Eye (tissue), 1 donor: Measurements from ENCODE around the gene ZNF83.
"Not testable (repeated sequence)": the region's sequence is repeated elsewhere in the genome, so short reads cannot be mapped to it uniquely, and the experiment has no call there.

Source experiments
- DNase-seq: peaks from one replicate; pipeline ENCODE4 v3.0.0-alpha.2; 2015

The ZNF83 gene

GRCh38 chr19:52638601-52639000, 446 bp upstream of the ZNF83 start:
- DNase-seq: no peak

GRCh38 chr19:52635786-52636570, 2.2 kb downstream of the ZNF83 start:
- DNase-seq: no peak

- not testable (repeated sequence) for DNase-seq
Measured at GRCh38 chr19:52627441-52627840, 10.7 kb downstream of the ZNF83 start.

GRCh38 chr19:52626915-52627314, 11.2 kb downstream of the ZNF83 start:
- no peak for DNase-seq

GRCh38 chr19:52622261-52622660, 15.9 kb downstream of the ZNF83 start:
- DNase-seq: no peak

GRCh38 chr19:52621376-52621775, 16.8 kb downstream of the ZNF83 start:
- DNase-seq: no peak

GRCh38 chr19:52613299-52613906, 24.8 kb downstream of the ZNF83 start:
- no peak for DNase-seq

- no peak for DNase-seq
Measured at GRCh38 chr19:52603558-52604207, 34.5 kb downstream of the ZNF83 start.

GRCh38 chr19:52602941-52603340, 35.2 kb downstream of the ZNF83 start:
- DNase-seq: no peak

GRCh38 chr19:52601974-52602366, 36.2 kb downstream of the ZNF83 start:
- DNase-seq: peak; percentile 43

- peak; percentile 94 for DNase-seq
Measured at GRCh38 chr19:52601025-52601973, 36.9 kb downstream of the ZNF83 start.

- no peak for DNase-seq
Measured at GRCh38 chr19:52600639-52601024, 37.5 kb downstream of the ZNF83 start.

- no peak for DNase-seq
Measured at GRCh38 chr19:52599241-52599640, 38.9 kb downstream of the ZNF83 start.

- not testable (repeated sequence) for DNase-seq
Measured at GRCh38 chr19:52593441-52593840, 44.7 kb downstream of the ZNF83 start.

GRCh38 chr19:52592301-52592700, 45.9 kb downstream of the ZNF83 start:
- DNase-seq: no peak

- no peak for DNase-seq
Measured at GRCh38 chr19:52590728-52591127, 47.4 kb downstream of the ZNF83 start.

GRCh38 chr19:52585604-52586003, 52.6 kb downstream of the ZNF83 start:
- DNase-seq: no peak

- peak; percentile 68 for DNase-seq
Measured at GRCh38 chr19:52584736-52585440, 53.3 kb downstream of the ZNF83 start.

GRCh38 chr19:52570000-52570861, 67.9 kb downstream of the ZNF83 start, which contains the start of gene ZNF701:
Gene ZNF701, plus strand, starts transcription at chr19:52570287. Its CDS starts 3,861 bp downstream, at chr19:52574148.
- peak; percentile 98 for DNase-seq

GRCh38 chr19:52569638-52569999, 68.5 kb downstream of the ZNF83 start:
- not testable (repeated sequence) for DNase-seq

- DNase-seq: no peak
Measured at GRCh38 chr19:52567921-52568320, 70.2 kb downstream of the ZNF83 start.
